Left ventricle myocardium inferior (tissue), 1 donor: ENCODE measurements around the gene UBE2I. TPM values are rescaled to one million over a fixed set of nuclear protein-coding genes. Genes with fewer than 3 reads are reported as not detected.

Experiments
- DNase-seq: peaks from one replicate; pipeline ENCODE4 v3.0.0-alpha.2; 2020
- H3K27ac ChIP-seq: fragments of 200-600 bp; replicated peaks from 2 replicates; pipeline ENCODE4 v1.8.0; 2021
- H3K27me3 ChIP-seq: fragments of 200-600 bp; 2 replicates; pipeline ENCODE4 v1.8.0; 2021; ENCODE audit warnings: low read depth
- H3K36me3 ChIP-seq: fragments of 200-600 bp; 2 replicates; pipeline ENCODE4 v1.8.0; 2021
- H3K4me1 ChIP-seq: fragments of 200-600 bp; 2 replicates; pipeline ENCODE4 v1.8.0; 2021
- H3K4me3 ChIP-seq: fragments of 200-600 bp; 2 replicates; pipeline ENCODE4 v1.8.0; 2021; ENCODE audit warnings: mild to moderate bottlenecking, moderate library complexity
- H3K9me3 ChIP-seq: fragments of 200-600 bp; replicated peaks from 2 replicates; pipeline ENCODE4 v1.8.0; 2021
- CTCF ChIP-seq: fragments of 200-600 bp; IDR thresholded peaks from 2 replicates; pipeline ENCODE4 v1.8.0; 2021; ENCODE audit warnings: antibody characterized with exemption, mild to moderate bottlenecking, borderline replicate concordance
- intact Hi-C: fragments of 100-400 bp; cut with micrococcal nuclease; formaldehyde crosslinking; loops from one replicate; pipeline ENCODE4 v1.11.0; 2022
- total RNA-seq: library from RNA; stranded (reverse); fragmentation: NEBNext Ultra II Directional; extraction: Animal tissue kit (Norgen Biotek cat#: 25700); gene quantifications from one replicate; pipeline ENCODE4 v1.2.1, GENCODE V29; 2021
- donor health status: DM: no; HTN: yes; CAD: no; lungs with severe emphysema.

Gene UBE2I
- total RNA-seq, 1 donor from 2014 or later, result 86.2 TPM

GRCh38 chr16:1330260-1330914 is 21.0 kb downstream of the UBE2I start:
- Histone ChIP-seq H3K36me3 (peaks cover 4% of the 10 kb centered on the region), H3K9me3 (peaks cover 4% of the 10 kb centered on the region), H3K4me3 (no peak overlapping the region), H3K27me3 (peaks cover 50% of the 10 kb centered on the region), H3K27ac (no peak overlapping the region), H3K4me1 (peaks cover 60% of the 10 kb centered on the region)
- intact Hi-C loops, result no loop called here
- DNase-seq, result no peak
- peak; percentile 45 for TF ChIP-seq CTCF

- peak overlapping the region; percentile 68 for H3K4me3 ChIP-seq
- no peaks in the 10 kb centered on the region for H3K36me3 ChIP-seq
- intact Hi-C loops, result no loop called here
- TF ChIP-seq CTCF, result no peak
- DNase-seq, result no peak
- H3K4me1 ChIP-seq, result peaks cover 53% of the 10 kb centered on the region
- peaks cover 54% of the 10 kb centered on the region for H3K27me3 ChIP-seq
- H3K9me3 ChIP-seq, result peaks cover 4% of the 10 kb centered on the region
- peak overlapping the region; percentile 84 for H3K27ac ChIP-seq
Measured at GRCh38 chr16:1330931-1331711, 21.7 kb downstream of the UBE2I start.

GRCh38 chr16:1331712-1332617 is 22.5 kb downstream of the UBE2I start:
- Histone ChIP-seq H3K4me1 (peaks cover 45% of the 10 kb centered on the region), H3K27ac (peak overlapping the region; percentile 84), H3K27me3 (peaks cover 57% of the 10 kb centered on the region), H3K36me3 (no peaks in the 10 kb centered on the region), H3K4me3 (peak overlapping the region; percentile 68), H3K9me3 (peaks cover 4% of the 10 kb centered on the region)
- DNase-seq, result peak; percentile 63
- intact Hi-C loops, result no loop called here
- TF ChIP-seq CTCF, result no peak

GRCh38 chr16:1332618-1333148 is 23.2 kb downstream of the UBE2I start:
- no peaks in the 10 kb centered on the region for H3K36me3 ChIP-seq
- peak overlapping the region; percentile 84 for H3K27ac ChIP-seq
- peaks cover 4% of the 10 kb centered on the region for H3K9me3 ChIP-seq
- H3K27me3 ChIP-seq, result peaks cover 57% of the 10 kb centered on the region
- TF ChIP-seq CTCF, result no peak
- peaks cover 38% of the 10 kb centered on the region for H3K4me1 ChIP-seq
- intact Hi-C loops, result no loop called here
- no peak for DNase-seq
- peak overlapping the region; percentile 68 for H3K4me3 ChIP-seq
